ENCODE data around the gene GPALPP1.

GRCh38 chr13:44989941-44990340 is 603 bp downstream of the GPALPP1 start:
- TF ChIP-seq CTCF (IDR thresholded peaks at IDR 0.05) (no peak), POLR2A (IDR thresholded peaks at IDR 0.05) (no peak)

Data from thyroid gland (tissue), 4 donors.